Prostate gland (tissue), 2 donors: Measurements from ENCODE around the gene ADGRG3. TPM values are rescaled to one million over a fixed set of nuclear protein-coding genes. Genes with fewer than 3 reads are reported as not detected.

Source experiments
- DNase-seq: peaks from one replicate; pipeline ENCODE4 v3.0.0-alpha.2; 2019; ENCODE audit warnings: low spot score
- H3K27ac ChIP-seq, 2 donors: fragments of 200-600 bp; sonication (generic); 2 replicates each; pipeline ENCODE4 v1.5.1; 2017 to 2019
- H3K27me3 ChIP-seq: fragments of 200-600 bp; sonication (generic); replicated peaks from 2 replicates; pipeline ENCODE4 v1.5.1; 2019; ENCODE audit not compliant: insufficient read depth
- H3K36me3 ChIP-seq, 2 donors: fragments of 200-600 bp; sonication (generic); 1 replicate in 1 of 2; 2 replicates in 1 of 2; pipeline versions ENCODE4 v1.5.1 to v1.8.1; 2017 to 2019
- H3K4me1 ChIP-seq: fragments of 200-600 bp; sonication (generic); replicated peaks from 2 replicates; pipeline ENCODE4 v1.5.1; 2019
- H3K4me3 ChIP-seq, 2 donors: fragments of 200-600 bp; sonication (generic); 2 replicates each; pipeline ENCODE4 v1.5.1; 2017 to 2019
- H3K9me3 ChIP-seq: fragments of 200-600 bp; sonication (generic); 2 replicates; pipeline ENCODE4 v1.5.1; 2017
- POLR2A ChIP-seq: fragments of 450-650 bp; IDR thresholded peaks from one replicate; pipeline ENCODE4 v1.6.1; 2016; ENCODE audit warnings: antibody characterized with exemption, mild to moderate bottlenecking
- POLR2AphosphoS5 ChIP-seq: sonication (generic); formaldehyde crosslinking; IDR thresholded peaks from one replicate; pipeline ENCODE4 v1.6.1; 2017; ENCODE audit warnings: antibody characterized with exemption
- WGBS: methylation state at CpG from one replicate; pipeline ENCODE4 v1.1.5; 2018; 5-methylcytosine and 5-hydroxymethylcytosine counted together
- intact Hi-C: fragments of 100-400 bp; cut with DNase I; formaldehyde crosslinking; loops from one replicate; pipeline ENCODE4 v1.14.2; 2022
- total RNA-seq, 2 donors: library from RNA; depleted of rRNA; stranded (reverse); fragments of >200 nt; gene quantifications; one replicate each; pipeline ENCODE4 v1.1.0, GENCODE V29; 2016
- TF ChIP-seq, protein P1 (sequence below), 4 experiments: fragments of 200-600 bp in 2 of 4; fragments of 450-650 bp in 2 of 4; sonication (generic) in 2 of 4; IDR thresholded peaks; 1 replicate in 3 of 4; 2 replicates in 1 of 4; pipeline ENCODE4 v1.5.1; 2016 to 2019; ENCODE audit warnings: antibody characterized with exemption in 4 of 4, mild to moderate bottlenecking in 2 of 4, moderate library complexity in 2 of 4

Gene ADGRG3
- total RNA-seq, 2 donors from 2014 or later: not detected

- DNase-seq: no peak
- TF ChIP-seq, protein P1, sequence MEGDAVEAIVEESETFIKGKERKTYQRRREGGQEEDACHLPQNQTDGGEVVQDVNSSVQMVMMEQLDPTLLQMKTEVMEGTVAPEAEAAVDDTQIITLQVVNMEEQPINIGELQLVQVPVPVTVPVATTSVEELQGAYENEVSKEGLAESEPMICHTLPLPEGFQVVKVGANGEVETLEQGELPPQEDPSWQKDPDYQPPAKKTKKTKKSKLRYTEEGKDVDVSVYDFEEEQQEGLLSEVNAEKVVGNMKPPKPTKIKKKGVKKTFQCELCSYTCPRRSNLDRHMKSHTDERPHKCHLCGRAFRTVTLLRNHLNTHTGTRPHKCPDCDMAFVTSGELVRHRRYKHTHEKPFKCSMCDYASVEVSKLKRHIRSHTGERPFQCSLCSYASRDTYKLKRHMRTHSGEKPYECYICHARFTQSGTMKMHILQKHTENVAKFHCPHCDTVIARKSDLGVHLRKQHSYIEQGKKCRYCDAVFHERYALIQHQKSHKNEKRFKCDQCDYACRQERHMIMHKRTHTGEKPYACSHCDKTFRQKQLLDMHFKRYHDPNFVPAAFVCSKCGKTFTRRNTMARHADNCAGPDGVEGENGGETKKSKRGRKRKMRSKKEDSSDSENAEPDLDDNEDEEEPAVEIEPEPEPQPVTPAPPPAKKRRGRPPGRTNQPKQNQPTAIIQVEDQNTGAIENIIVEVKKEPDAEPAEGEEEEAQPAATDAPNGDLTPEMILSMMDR (IDR thresholded peaks at IDR 0.05): no peak
- TF ChIP-seq POLR2A (no peak), POLR2AphosphoS5 (no peak)
- no peaks in the 10 kb centered on the region for H3K4me1 ChIP-seq
- intact Hi-C loops: no loop called here
- H3K4me3 ChIP-seq: no peak overlapping the region
- no peaks in the 10 kb centered on the region for H3K9me3 ChIP-seq
- no peaks in the 10 kb centered on the region for H3K27me3 ChIP-seq
- no peak overlapping the region for H3K27ac ChIP-seq
- H3K36me3 ChIP-seq: peaks cover 0 to 6% of the 10 kb centered on the region in 2 donors
- WGBS: 96% methylated on average over 11 of the region's 11 CpGs
Measured at GRCh38 chr16:57660715-57661463, 7.2 kb upstream of the ADGRG3 start.

DNA sequence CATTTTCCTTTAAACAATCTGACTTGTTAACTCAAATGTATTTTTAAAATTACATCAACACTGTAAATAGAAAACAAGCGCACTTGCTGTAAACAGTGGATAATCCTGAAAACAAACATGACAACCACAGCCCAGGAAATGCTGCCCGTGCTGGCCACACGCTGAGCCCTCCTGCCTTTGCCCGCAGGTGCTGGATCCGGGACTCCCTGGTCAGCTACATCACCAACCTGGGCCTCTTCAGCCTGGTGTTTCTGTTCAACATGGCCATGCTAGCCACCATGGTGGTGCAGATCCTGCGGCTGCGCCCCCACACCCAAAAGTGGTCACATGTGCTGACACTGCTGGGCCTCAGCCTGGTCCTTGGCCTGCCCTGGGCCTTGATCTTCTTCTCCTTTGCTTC is 6.6 kb upstream of the ADGRG3 start:
- no peaks in the 10 kb centered on the region for H3K27me3 ChIP-seq
- no peak overlapping the region for H3K4me3 ChIP-seq
- no peaks in the 10 kb centered on the region for H3K4me1 ChIP-seq
- TF ChIP-seq POLR2A (no peak), POLR2AphosphoS5 (no peak)
- TF ChIP-seq, protein P1 (IDR thresholded peaks at IDR 0.05): no peak
- intact Hi-C loops: no loop called here
- no peak for DNase-seq
- H3K27ac ChIP-seq: no peak overlapping the region
- no peaks in the 10 kb centered on the region for H3K9me3 ChIP-seq
- 89% methylated on average over 7 of the region's 7 CpGs for WGBS
- H3K36me3 ChIP-seq: peaks cover 0 to 6% of the 10 kb centered on the region in 2 donors

GRCh38 chr16:57661936-57662906 is 5.9 kb upstream of the ADGRG3 start:
- no peak overlapping the region for H3K27ac ChIP-seq
- DNase-seq: no peak
- TF ChIP-seq, protein P1 (IDR thresholded peaks at IDR 0.05): no peak
- TF ChIP-seq POLR2A: no peak
- no peak for TF ChIP-seq POLR2AphosphoS5
- 85% methylated on average over 20 of the region's 20 CpGs for WGBS
- H3K36me3 ChIP-seq: peaks cover 0 to 1% of the 10 kb centered on the region in 2 donors
- H3K9me3 ChIP-seq: no peaks in the 10 kb centered on the region
- no peaks in the 10 kb centered on the region for H3K4me1 ChIP-seq
- H3K27me3 ChIP-seq: no peaks in the 10 kb centered on the region
- no peak overlapping the region for H3K4me3 ChIP-seq
- intact Hi-C loops: no loop called here

GRCh38 chr16:57663436-57663835 is 4.7 kb upstream of the ADGRG3 start:
- no peak for TF ChIP-seq POLR2AphosphoS5
- TF ChIP-seq, protein P1 (IDR thresholded peaks at IDR 0.05): no peak
- no peak for TF ChIP-seq POLR2A
- 85% methylated on average over 21 of the region's 21 CpGs for WGBS
- no peaks in the 10 kb centered on the region for H3K27me3 ChIP-seq
- no peak overlapping the region for H3K4me3 ChIP-seq
- H3K36me3 ChIP-seq: no peaks in the 10 kb centered on the region
- no peak overlapping the region for H3K27ac ChIP-seq
- H3K4me1 ChIP-seq: no peaks in the 10 kb centered on the region
- intact Hi-C loops: no loop called here
- DNase-seq: no peak
- no peaks in the 10 kb centered on the region for H3K9me3 ChIP-seq
